HG03571 (cell line): ENCODE measurements around the gene CCDC185.

Experiments used
- ATAC-seq: cut with Tn5 transposase; IDR thresholded peaks from one replicate; pipeline ENCODE4 v1.9.1; 2021; ENCODE audit not compliant: unreplicated experiment

CCDC185 gene

GRCh38 chr1:223393275-223394214 lies at the start of gene CCDC185:
Gene CCDC185 (plus strand): TSS chr1:223393415. CDS start chr1:223393476, 61 bp downstream.
- no peak for ATAC-seq

GRCh38 chr1:223343692-223344091 lies 49.5 kb upstream of the CCDC185 start:
- ATAC-seq, result no peak

GRCh38 chr1:223344491-223344890 lies 48.7 kb upstream of the CCDC185 start:
- no peak for ATAC-seq

GRCh38 chr1:223345720-223346119 lies 47.5 kb upstream of the CCDC185 start:
- ATAC-seq, result no peak

- no peak for ATAC-seq
These were observed 46.9 kb upstream of the CCDC185 start for GRCh38 chr1:223346311-223346710.

- ATAC-seq, result no peak
These were observed 45.6 kb upstream of the CCDC185 start for GRCh38 chr1:223347583-223347982.

GRCh38 chr1:223348439-223348838 lies 44.8 kb upstream of the CCDC185 start:
- no peak for ATAC-seq

- ATAC-seq, result no peak
These were observed 44.0 kb upstream of the CCDC185 start for GRCh38 chr1:223349241-223349640.

- no peak for ATAC-seq
These were observed 42.8 kb upstream of the CCDC185 start for GRCh38 chr1:223350361-223350908.

- ATAC-seq, result no peak
These were observed 40.3 kb upstream of the CCDC185 start for GRCh38 chr1:223352944-223353343.

- no peak for ATAC-seq
These were observed 39.3 kb upstream of the CCDC185 start for GRCh38 chr1:223353939-223354338.

- no peak for ATAC-seq
These were observed 37.5 kb upstream of the CCDC185 start for GRCh38 chr1:223355699-223356098.

- ATAC-seq, result no peak
These were observed 34.4 kb upstream of the CCDC185 start for GRCh38 chr1:223358826-223359225.

- ATAC-seq, result no peak
These were observed 30.0 kb upstream of the CCDC185 start for GRCh38 chr1:223363057-223363855.

- ATAC-seq, result peak; percentile 56
These were observed 29.1 kb upstream of the CCDC185 start, which contains the start of gene SUSD4 for GRCh38 chr1:223363856-223364684. Gene SUSD4 (minus strand): TSS chr1:223364176. CDS start chr1:223363425, 751 bp downstream.

- peak; percentile 13 for ATAC-seq
These were observed 28.4 kb upstream of the CCDC185 start for GRCh38 chr1:223364685-223365382.

- ATAC-seq, result no peak
These were observed 19.1 kb upstream of the CCDC185 start for GRCh38 chr1:223374064-223374610.

GRCh38 chr1:223378754-223379153 lies 14.5 kb upstream of the CCDC185 start:
- ATAC-seq, result no peak

- no peak for ATAC-seq
These were observed 7.2 kb upstream of the CCDC185 start for GRCh38 chr1:223386013-223386412.

- no peak for ATAC-seq
These were observed 2.6 kb upstream of the CCDC185 start for GRCh38 chr1:223390618-223391017.
